Uterus (tissue), 4 donors: Measurements from ENCODE around the gene RRP1. TPM values are rescaled to one million over a fixed set of nuclear protein-coding genes. Genes with fewer than 3 reads are reported as not detected.
"Not testable (repeated sequence)": the region's sequence is repeated elsewhere in the genome, so short reads cannot be mapped to it uniquely, and the experiment has no call there.

Source experiments
- DNase-seq, 2 donors: peaks; one replicate each; pipeline ENCODE4 v3.0.0-alpha.2; 2019 to 2020
- H3K27ac ChIP-seq, 2 donors: fragments of 200-600 bp; sonication (generic); 1 replicate in 1 of 2; 2 replicates in 1 of 2; pipeline ENCODE4 v1.5.1; 2016 to 2018
- H3K27me3 ChIP-seq, 2 donors: fragments of 200-600 bp; sonication (generic); one replicate each; pipeline ENCODE4 v1.5.1; 2018 to 2019; ENCODE audit warnings: control low read depth in 1 of 2
- H3K36me3 ChIP-seq, 2 donors: fragments of 200-600 bp; sonication (generic); one replicate each; pipeline ENCODE4 v1.5.1; 2019; ENCODE audit warnings: control low read depth in 1 of 2
- H3K4me1 ChIP-seq, 2 donors: fragments of 200-600 bp; sonication (generic); one replicate each; pipeline ENCODE4 v1.5.1; 2018 to 2019; ENCODE audit warnings: control low read depth in 1 of 2
- H3K4me3 ChIP-seq, 2 donors: fragments of 200-600 bp; sonication (generic); 1 replicate in 1 of 2; 2 replicates in 1 of 2; pipeline ENCODE4 v1.5.1; 2018 to 2019; ENCODE audit warnings: mild to moderate bottlenecking in 1 of 2
- H3K9me3 ChIP-seq, 2 donors: fragments of 200-600 bp; sonication (generic); one replicate each; pipeline ENCODE4 v1.5.1; 2019; ENCODE audit warnings: control low read depth in 1 of 2
- POLR2A ChIP-seq, 2 donors: fragments of 450-650 bp; IDR thresholded peaks; one replicate each; pipeline ENCODE4 v1.6.1; 2016; ENCODE audit warnings: antibody characterized with exemption in 2 of 2, mild to moderate bottlenecking in 1 of 2, moderate library complexity in 1 of 2
- intact Hi-C: fragments of 100-400 bp; cut with DNase I; formaldehyde crosslinking; loops from one replicate; pipeline ENCODE4 v1.15.1; 2023; ENCODE audit warnings: low total_unique reads
- total RNA-seq, 4 donors: library from RNA; depleted of rRNA in 3 of 4; stranded (reverse); fragments of >200 nt in 3 of 4; gene quantifications; one replicate each; pipeline versions ENCODE4 v1.1.0 to v1.2.4, GENCODE V29; 2014 to 2023
- TF ChIP-seq, protein P1 (sequence below), 4 experiments: fragments of 200-600 bp in 2 of 4; fragments of 450-650 bp in 2 of 4; sonication (generic) in 2 of 4; IDR thresholded peaks; one replicate each; pipeline ENCODE4 v1.5.1; 2016 to 2019; ENCODE audit warnings: antibody characterized with exemption in 4 of 4, mild to moderate bottlenecking in 2 of 4, moderate library complexity in 1 of 4
- donor health status: DM: yes; HTN: yes; CAD: no.

RRP1 gene
- total RNA-seq, 4 donors from 2014 or later = 11.0 to 31.5 (median 19.5) TPM

DNA sequence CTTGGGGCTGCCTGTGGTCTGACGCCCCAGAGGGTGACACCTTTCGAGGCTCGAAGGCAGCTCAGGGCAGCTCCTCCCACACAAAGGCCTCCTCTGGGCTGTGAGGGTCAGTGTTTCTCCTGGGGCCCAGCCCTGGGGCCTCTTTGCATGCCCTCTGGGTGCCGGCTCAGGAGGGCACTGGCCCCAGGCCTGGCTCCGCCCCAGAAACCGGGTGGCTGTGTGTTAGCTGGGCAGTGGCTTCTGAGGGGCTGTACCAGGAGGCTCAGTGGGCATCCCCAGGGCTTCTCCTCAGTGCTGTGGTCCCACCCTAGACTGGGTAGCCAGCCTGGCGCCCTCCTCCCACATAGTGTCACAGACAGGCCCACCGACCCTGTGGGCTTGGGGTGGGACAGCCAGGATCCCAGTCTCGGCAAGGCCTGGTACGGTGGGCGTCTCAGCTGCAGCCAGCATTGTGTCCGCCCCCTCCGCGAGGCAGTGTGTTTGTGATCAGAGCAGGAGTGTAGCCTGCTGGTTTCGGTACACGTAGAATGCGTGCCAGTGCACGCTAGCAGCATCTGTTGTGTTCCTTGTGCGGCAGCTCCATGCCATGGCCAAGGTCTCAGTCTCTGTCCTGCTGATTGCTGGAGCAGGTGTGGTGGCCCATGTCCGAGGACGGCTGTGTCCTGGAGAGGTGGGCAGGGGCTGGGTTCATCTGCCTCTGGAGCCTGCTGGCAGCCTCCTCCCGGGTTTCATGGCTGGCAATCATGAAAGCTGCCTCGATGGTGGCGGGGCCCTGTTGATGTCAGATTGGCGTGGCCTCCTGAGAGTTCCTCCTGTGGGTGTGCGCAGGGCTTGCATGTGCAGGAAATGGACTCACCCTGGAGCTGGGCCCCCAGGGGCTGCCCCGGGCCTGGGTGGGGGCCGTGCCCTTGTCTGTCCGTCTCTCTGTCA, 28.0 kb downstream of the RRP1 start:
- TF ChIP-seq, protein P1, sequence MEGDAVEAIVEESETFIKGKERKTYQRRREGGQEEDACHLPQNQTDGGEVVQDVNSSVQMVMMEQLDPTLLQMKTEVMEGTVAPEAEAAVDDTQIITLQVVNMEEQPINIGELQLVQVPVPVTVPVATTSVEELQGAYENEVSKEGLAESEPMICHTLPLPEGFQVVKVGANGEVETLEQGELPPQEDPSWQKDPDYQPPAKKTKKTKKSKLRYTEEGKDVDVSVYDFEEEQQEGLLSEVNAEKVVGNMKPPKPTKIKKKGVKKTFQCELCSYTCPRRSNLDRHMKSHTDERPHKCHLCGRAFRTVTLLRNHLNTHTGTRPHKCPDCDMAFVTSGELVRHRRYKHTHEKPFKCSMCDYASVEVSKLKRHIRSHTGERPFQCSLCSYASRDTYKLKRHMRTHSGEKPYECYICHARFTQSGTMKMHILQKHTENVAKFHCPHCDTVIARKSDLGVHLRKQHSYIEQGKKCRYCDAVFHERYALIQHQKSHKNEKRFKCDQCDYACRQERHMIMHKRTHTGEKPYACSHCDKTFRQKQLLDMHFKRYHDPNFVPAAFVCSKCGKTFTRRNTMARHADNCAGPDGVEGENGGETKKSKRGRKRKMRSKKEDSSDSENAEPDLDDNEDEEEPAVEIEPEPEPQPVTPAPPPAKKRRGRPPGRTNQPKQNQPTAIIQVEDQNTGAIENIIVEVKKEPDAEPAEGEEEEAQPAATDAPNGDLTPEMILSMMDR (IDR thresholded peaks at IDR 0.05) = no peak
- TF ChIP-seq POLR2A (IDR thresholded peaks at IDR 0.05) = no peak
- Histone ChIP-seq H3K4me1 (no peaks in the 10 kb centered on the region), H3K9me3 (peaks cover 0 to 6% of the 10 kb centered on the region in 2 donors), H3K4me3 (no peak overlapping the region), H3K27me3 (no peaks in the 10 kb centered on the region), H3K27ac (no peak overlapping the region), H3K36me3 (no peaks in the 10 kb centered on the region)
- intact Hi-C loops = no loop called here
- DNase-seq = no peak

DNA sequence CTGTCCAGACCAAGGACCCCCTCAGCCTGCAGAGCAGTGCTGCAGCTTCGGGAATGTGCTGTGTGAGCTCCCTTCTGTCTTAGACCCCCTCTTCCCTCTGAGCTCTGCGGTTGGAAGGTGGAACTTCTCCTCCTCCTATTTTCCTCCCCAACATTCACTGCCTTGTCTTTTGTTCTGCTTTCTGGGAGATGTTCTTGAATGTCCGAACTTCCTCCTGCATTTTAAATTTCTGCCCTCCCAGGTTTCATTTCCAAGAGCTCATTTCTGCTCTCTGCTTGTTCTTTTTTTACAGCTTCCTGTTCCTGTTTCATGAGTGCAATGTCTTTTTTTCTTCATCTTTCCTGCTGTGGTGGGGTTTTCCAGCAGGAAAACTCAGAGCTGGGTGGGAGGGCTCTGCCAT, 29.3 kb downstream of the RRP1 start:
- Histone ChIP-seq H3K9me3 (peaks cover 0 to 6% of the 10 kb centered on the region in 2 donors), H3K27ac (no peak overlapping the region), H3K4me1 (no peaks in the 10 kb centered on the region), H3K36me3 (no peaks in the 10 kb centered on the region), H3K4me3 (no peak overlapping the region), H3K27me3 (no peaks in the 10 kb centered on the region)
- TF ChIP-seq, protein P1 (IDR thresholded peaks at IDR 0.05) = no peak
- no peak for TF ChIP-seq POLR2A (IDR thresholded peaks at IDR 0.05)
- no peak for DNase-seq
- intact Hi-C loops = no loop called here

DNA sequence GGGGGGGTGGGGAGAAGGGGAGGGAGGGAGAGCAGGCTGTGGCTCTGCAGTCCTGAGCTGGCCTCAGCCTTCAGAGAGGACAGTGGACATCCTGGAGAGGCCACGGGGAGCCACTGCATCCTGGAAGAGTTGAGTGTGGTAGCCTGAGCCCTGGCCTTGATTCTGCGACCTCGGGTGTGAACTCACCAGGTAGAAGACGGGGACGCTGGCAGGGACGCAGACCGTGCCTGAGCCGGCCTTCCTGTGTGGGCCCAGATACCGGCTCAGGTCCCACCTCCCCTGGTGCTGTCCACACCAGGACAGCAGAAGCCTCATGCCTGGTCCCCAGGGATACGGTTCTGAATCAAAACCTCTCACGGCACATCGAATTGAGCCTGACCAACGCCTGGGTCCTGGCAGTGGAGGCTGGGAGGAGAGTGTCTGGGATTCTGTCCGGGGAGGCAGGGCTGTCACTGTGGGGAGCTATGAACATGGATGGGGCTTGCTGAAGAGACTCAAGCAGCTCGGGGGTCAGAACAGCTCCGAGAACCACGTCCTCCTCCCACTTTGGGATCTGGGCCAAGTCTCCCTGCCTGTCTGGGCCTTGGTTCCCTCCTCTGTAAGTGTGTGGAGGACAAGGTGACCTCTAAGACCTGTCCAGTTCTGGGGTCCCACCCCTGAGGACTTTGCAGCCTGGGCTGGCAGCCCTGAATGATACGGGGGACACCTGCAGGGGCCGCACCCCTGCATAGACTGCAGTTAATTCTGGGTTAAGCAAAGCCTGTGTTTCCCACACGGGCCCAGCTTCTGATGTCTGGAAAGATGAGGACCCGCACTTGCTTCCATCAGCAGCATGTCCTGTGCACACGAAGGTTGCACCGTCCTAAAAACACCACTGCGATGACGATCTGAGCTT, 30.4 kb downstream of the RRP1 start:
- Histone ChIP-seq H3K9me3 (peaks cover 0 to 6% of the 10 kb centered on the region in 2 donors), H3K4me1 (no peaks in the 10 kb centered on the region), H3K27me3 (no peaks in the 10 kb centered on the region), H3K27ac (no peak overlapping the region), H3K4me3 (no peak overlapping the region), H3K36me3 (no peaks in the 10 kb centered on the region)
- TF ChIP-seq, protein P1 (IDR thresholded peaks at IDR 0.05) = no peak
- TF ChIP-seq POLR2A (IDR thresholded peaks at IDR 0.05) = no peak
- intact Hi-C loops = no loop called here
- no peak for DNase-seq

DNA sequence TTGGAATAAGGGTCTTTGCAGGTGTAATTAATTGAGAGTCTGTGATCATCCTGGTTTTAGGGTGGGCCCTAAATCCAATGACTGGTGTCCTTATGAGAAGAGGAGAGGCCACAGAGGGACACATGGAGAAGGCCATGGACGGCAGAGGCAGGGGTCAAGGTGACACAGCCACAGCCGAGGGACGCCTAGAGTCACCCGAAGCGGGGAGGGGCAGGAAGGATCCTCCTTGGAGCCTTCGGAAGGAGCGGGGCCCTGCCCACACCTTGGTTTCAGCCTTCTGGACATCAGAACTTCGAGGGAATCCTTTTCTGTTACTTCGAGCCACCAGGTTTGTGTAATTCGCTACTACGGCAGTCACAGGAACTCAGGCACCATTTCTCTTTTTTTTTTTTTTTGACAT, 31.1 kb downstream of the RRP1 start:
- intact Hi-C loops = no loop called here
- Histone ChIP-seq H3K36me3 (no peaks in the 10 kb centered on the region), H3K27me3 (no peaks in the 10 kb centered on the region), H3K27ac (no peak overlapping the region), H3K4me3 (no peak overlapping the region), H3K4me1 (no peaks in the 10 kb centered on the region), H3K9me3 (peaks cover 0 to 6% of the 10 kb centered on the region in 2 donors)
- no peak for TF ChIP-seq POLR2A (IDR thresholded peaks at IDR 0.05)
- DNase-seq = no peak

DNA sequence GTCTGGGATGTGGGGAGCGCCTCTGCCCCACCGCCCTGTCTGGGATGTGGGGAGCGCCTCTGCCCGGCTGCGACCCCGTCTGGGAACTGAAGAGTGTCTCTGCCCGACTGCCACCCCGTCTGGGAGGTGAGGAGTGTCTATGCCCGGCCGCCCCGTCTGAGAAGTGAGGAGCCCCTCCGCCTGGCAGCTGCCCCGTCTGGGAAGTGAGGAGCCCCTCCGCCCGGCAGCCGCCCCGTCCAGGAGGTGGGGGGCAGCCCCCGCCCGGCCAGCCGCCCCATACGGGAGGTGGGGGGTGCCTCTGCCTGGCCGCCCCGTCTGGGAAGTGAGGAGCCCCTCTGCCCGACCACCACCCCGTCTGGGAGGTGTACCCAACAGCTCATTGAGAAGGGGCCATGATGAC, 32.8 kb downstream of the RRP1 start:
- DNase-seq, H3K4me1 ChIP-seq, H3K36me3 ChIP-seq, H3K4me3 ChIP-seq, H3K27me3 ChIP-seq, intact Hi-C loops, H3K9me3 ChIP-seq, H3K27ac ChIP-seq: not testable (repeated sequence)

DNA sequence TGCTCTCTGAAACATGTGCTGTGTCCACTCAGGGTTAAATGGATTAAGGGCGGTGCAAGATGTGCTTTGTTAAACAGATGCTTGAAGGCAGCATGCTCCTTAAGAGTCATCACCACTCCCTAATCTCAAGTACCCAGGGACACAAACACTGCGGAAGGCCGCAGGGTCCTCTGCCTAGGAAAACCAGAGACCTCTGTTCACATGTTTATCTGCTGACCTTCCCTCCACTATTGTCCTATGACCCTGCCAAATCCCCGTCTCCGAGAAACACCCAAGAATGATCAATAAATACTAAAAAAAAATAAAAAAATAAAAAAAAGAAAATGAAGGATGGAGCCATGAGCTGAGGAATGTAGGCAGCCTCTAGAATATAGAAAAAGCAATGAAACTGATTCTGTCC, 33.4 kb downstream of the RRP1 start:
- H3K4me1 ChIP-seq, H3K36me3 ChIP-seq, H3K27me3 ChIP-seq, H3K9me3 ChIP-seq, intact Hi-C loops, H3K27ac ChIP-seq, H3K4me3 ChIP-seq, DNase-seq: not testable (repeated sequence)
